Kidney epithelial cell (primary cell): Measurements from ENCODE around the gene SYNE2. TPM values are rescaled to one million over a fixed set of nuclear protein-coding genes. Genes with fewer than 3 reads are reported as not detected.

ENCODE experiments used
- DNase-seq: peaks from one replicate; pipeline ENCODE4 v3.0.0-alpha.2; 2010; ENCODE audit warnings: low read depth
- H3K27me3 ChIP-seq: 2 replicates; pipeline ENCODE4 v1.6.0; 2011; ENCODE audit warnings: low read length; ENCODE audit not compliant: control insufficient read depth, insufficient read depth
- H3K36me3 ChIP-seq: 2 replicates; pipeline ENCODE4 v1.5.1; 2011; ENCODE audit warnings: low read length; ENCODE audit not compliant: control insufficient read depth, insufficient read depth
- H3K4me3 ChIP-seq: 2 replicates; pipeline ENCODE4 v1.5.1; 2011; ENCODE audit warnings: low read depth, mild to moderate bottlenecking, control low read depth, low read length
- total RNA-seq: library from RNA; depleted of rRNA; stranded (reverse); fragments of >200 nt; gene quantifications from 2 replicates; pipeline ENCODE4 v1.2.3, GENCODE V29; 2015
- TF ChIP-seq, protein P1 (sequence below): IDR thresholded peaks from 2 replicates; pipeline ENCODE4 v1.5.1; 2011; ENCODE audit warnings: mild to moderate bottlenecking, moderate library complexity, low read length, control low read depth, inconsistent platforms; ENCODE audit not compliant: insufficient read depth, poor library complexity, severe bottlenecking

The SYNE2 gene
- total RNA-seq, 1 donor from 2014 or later, result 35.7 TPM

DNA sequence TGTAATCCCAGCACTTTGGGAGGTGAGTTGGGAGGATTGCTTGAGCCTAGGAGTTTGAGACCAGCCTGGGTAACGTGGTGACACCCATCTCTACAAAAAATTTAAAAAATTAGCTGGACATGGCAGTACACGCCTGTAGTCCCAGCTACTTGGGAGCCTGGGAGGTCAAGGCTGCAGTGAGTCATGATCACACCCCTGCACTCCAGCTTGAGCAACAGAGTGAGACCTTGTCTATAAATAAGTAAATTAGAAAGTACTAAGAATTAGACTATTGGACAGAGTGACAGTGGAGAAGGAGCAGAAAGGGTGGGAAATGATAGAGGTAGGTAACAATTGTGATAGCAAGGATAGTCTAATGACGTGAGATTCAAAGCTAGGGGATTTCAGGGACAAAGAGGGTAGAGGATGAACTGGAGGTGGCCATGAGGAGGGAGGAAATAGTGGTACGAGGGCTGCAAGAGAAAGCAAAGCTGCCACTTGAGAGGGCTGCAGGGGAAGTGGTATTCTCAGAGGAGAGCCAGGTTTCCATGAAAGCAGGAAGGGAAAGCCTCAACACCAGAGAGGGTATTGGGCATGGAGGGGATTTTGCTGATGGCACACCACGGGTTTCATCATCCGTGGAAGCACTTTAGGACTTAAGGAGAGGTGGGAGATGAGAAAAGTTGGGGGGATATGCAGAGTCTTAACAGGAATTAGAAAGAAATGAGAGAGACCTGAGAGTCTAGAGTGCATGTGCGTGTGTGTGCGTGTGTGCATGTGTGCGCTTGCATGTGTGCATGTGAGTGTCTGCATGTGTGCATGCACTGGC is 85.6 kb downstream of the SYNE2 start:
- no peaks in the 10 kb centered on the region for H3K27me3 ChIP-seq
- H3K4me3 ChIP-seq, result no peak overlapping the region
- DNase-seq, result peak; percentile 32
- TF ChIP-seq, protein P1, sequence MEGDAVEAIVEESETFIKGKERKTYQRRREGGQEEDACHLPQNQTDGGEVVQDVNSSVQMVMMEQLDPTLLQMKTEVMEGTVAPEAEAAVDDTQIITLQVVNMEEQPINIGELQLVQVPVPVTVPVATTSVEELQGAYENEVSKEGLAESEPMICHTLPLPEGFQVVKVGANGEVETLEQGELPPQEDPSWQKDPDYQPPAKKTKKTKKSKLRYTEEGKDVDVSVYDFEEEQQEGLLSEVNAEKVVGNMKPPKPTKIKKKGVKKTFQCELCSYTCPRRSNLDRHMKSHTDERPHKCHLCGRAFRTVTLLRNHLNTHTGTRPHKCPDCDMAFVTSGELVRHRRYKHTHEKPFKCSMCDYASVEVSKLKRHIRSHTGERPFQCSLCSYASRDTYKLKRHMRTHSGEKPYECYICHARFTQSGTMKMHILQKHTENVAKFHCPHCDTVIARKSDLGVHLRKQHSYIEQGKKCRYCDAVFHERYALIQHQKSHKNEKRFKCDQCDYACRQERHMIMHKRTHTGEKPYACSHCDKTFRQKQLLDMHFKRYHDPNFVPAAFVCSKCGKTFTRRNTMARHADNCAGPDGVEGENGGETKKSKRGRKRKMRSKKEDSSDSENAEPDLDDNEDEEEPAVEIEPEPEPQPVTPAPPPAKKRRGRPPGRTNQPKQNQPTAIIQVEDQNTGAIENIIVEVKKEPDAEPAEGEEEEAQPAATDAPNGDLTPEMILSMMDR, result no peak
- no peaks in the 10 kb centered on the region for H3K36me3 ChIP-seq

DNA sequence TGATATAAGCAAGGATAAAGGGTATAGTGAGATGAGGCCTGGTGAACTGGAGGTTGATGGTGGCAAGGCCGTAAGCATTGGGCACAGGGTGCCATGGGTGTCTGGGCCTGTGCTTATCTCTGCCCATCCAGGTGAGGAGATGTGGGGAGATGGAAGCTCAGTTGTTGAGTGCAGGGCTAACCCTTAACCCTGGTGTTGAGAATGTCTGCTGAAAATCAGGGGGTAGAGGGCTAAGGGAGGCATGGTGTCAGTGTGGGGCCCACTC is 86.1 kb downstream of the SYNE2 start:
- no peak for DNase-seq
- no peaks in the 10 kb centered on the region for H3K36me3 ChIP-seq
- TF ChIP-seq, protein P1, result no peak
- no peaks in the 10 kb centered on the region for H3K27me3 ChIP-seq
- no peak overlapping the region for H3K4me3 ChIP-seq

DNA sequence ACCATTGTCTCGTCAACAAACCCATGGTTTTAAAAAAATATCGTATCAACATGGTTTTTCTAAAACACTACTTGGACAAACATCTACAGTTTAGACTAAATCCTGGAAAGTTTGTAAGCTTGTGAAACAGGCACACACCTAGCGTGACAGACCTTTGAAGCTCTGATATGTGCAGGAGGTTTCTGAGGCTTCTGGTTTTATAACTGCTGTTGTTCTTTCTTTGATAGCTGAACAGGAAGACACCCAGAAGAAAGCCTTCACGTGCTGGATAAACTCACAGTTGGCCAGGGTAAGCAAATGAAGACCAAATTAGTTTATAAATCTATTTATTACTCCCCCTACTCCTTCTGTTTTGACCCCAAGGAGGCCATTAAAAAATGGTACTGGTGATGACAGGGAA is 87.6 kb downstream of the SYNE2 start:
- H3K27me3 ChIP-seq, result no peaks in the 10 kb centered on the region
- H3K36me3 ChIP-seq, result no peaks in the 10 kb centered on the region
- H3K4me3 ChIP-seq, result no peak overlapping the region
- TF ChIP-seq, protein P1, result no peak
- no peak for DNase-seq

DNA sequence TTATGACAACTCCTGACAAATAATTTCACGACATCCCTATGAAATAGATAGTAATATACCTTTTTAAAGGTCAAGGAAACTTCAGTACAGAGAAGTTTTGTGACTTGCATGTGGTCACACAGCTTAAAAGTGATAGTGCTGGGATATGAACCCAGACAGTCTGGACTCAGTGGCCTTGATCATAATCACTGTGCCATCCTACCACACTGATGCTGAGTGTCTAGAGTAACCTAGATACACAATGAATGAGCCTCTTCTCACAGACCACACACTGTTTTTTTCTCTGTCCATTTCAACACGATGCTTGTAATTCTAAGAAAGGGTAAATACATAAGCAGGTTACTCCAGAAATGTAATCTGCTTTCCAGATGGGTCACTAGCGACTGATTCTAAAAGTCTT is 88.2 kb downstream of the SYNE2 start:
- DNase-seq, result no peak
- H3K4me3 ChIP-seq, result no peak overlapping the region
- TF ChIP-seq, protein P1, result no peak

DNA sequence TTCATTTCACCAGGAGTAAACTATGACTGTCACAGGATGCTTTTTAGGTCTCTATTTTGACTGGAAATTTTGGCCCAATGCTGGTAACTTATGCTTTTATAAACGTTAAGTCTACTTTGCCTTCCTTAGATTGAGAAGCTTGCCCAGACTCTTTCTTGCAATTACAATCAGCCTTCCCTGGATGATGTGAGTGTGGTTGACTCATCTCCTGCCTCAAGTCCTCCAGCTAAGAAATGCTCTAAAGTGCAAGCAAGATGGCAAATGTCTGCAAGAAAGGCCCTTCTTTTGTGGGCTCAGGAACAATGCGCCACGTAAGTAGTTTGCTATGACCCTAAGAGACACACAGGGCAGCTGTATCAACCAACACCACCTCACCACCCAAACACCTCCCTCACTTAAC is 96.9 kb downstream of the SYNE2 start:
- no peak for DNase-seq
- no peak overlapping the region for H3K4me3 ChIP-seq
- H3K27me3 ChIP-seq, result no peaks in the 10 kb centered on the region
- TF ChIP-seq, protein P1, result no peak
- peaks cover 2% of the 10 kb centered on the region for H3K36me3 ChIP-seq

More for the DNA sequence above, 88.2 kb downstream of the SYNE2 start:
- Histone ChIP-seq H3K27me3 (no peaks in the 10 kb centered on the region), H3K36me3 (no peaks in the 10 kb centered on the region)

DNA sequence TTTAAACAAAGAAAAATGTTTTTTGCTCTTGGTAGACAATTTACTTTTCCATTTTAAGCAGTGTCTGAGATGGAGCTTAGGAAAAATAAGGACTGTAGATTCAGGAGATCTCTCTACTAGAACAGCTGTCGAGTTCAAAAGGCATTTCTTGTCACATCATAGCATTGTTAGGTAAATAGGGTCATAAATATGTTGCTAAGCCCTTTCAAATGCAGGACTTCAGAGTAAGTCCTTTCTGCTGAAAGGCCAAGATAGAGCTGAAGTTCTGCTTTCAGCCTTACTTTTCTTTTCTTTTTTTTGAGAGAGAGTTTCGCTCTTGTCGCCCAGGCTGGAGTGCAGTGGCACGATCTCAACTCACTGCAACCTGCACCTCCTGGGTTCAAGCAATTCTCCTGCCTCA is 98.2 kb downstream of the SYNE2 start:
- no peak for DNase-seq
- no peaks in the 10 kb centered on the region for H3K27me3 ChIP-seq
- no peak overlapping the region for H3K4me3 ChIP-seq
- H3K36me3 ChIP-seq, result peaks cover 2% of the 10 kb centered on the region
- TF ChIP-seq, protein P1, result no peak
